ENCODE results near the gene KLHL22. TPM values are rescaled to one million over a fixed set of nuclear protein-coding genes. Genes with fewer than 3 reads are reported as not detected.
"Not testable (repeated sequence)": the region's sequence is repeated elsewhere in the genome, so short reads cannot be mapped to it uniquely, and the experiment has no call there.

KLHL22 gene
- total RNA-seq, 1 donor from 2014 or later, result 5.0 TPM

GRCh38 chr22:20419664-20419951 lies 76.0 kb downstream of the KLHL22 start:
- ATAC-seq, result peak; percentile 39

- ATAC-seq, result peak; percentile 78
These were observed 77.3 kb downstream of the KLHL22 start for GRCh38 chr22:20418211-20418788.

- ATAC-seq, result not testable (repeated sequence)
These were observed 79.9 kb downstream of the KLHL22 start for GRCh38 chr22:20415699-20416098.

- not testable (repeated sequence) for ATAC-seq
These were observed 80.4 kb downstream of the KLHL22 start for GRCh38 chr22:20415241-20415640.

- no peak for ATAC-seq
These were observed 81.1 kb downstream of the KLHL22 start for GRCh38 chr22:20414450-20414849.

- ATAC-seq, result no peak
These were observed 81.5 kb downstream of the KLHL22 start for GRCh38 chr22:20414059-20414440.

GRCh38 chr22:20413217-20414058 lies 82.2 kb downstream of the KLHL22 start:
- ATAC-seq, result no peak

GRCh38 chr22:20412474-20413216 lies 83.0 kb downstream of the KLHL22 start:
- ATAC-seq, result no peak

GRCh38 chr22:20409385-20409784 lies 86.2 kb downstream of the KLHL22 start:
- not testable (repeated sequence) for ATAC-seq

GRCh38 chr22:20408891-20409290 lies 86.7 kb downstream of the KLHL22 start:
- ATAC-seq, result no peak

GRCh38 chr22:20407829-20408228 lies 87.8 kb downstream of the KLHL22 start:
- no peak for ATAC-seq

GRCh38 chr22:20406686-20407408 lies 88.7 kb downstream of the KLHL22 start:
- ATAC-seq, result no peak

GRCh38 chr22:20405931-20406685 lies 89.5 kb downstream of the KLHL22 start:
- ATAC-seq, result no peak

- no peak for ATAC-seq
These were observed 90.2 kb downstream of the KLHL22 start for GRCh38 chr22:20405291-20405930.

GRCh38 chr22:20404881-20405280 lies 90.7 kb downstream of the KLHL22 start:
- ATAC-seq, result no peak

- ATAC-seq, result no peak
These were observed 91.8 kb downstream of the KLHL22 start for GRCh38 chr22:20403779-20404140.

GRCh38 chr22:20402960-20403778 lies 92.4 kb downstream of the KLHL22 start:
- ATAC-seq, result no peak

GRCh38 chr22:20401376-20402014 lies 94.1 kb downstream of the KLHL22 start:
- no peak for ATAC-seq

GRCh38 chr22:20400606-20401375 lies 94.8 kb downstream of the KLHL22 start:
- no peak for ATAC-seq

Measured in esophagus mucosa (tissue), 1 donor.